Measurements from ENCODE around the gene PLA2G12A.

PLA2G12A gene

GRCh38 chr4:109662116-109662515 lies 67.8 kb downstream of the PLA2G12A start:
- no peaks in the 10 kb centered on the region for H3K36me3 ChIP-seq (replicated peaks)
- in situ Hi-C loops (cut with HindIII; ENCODE audit: low pct_ligation_motif_present, low sequenced_read_pairs), result no loop called here
- no peak overlapping the region for H3K4me3 ChIP-seq (ENCODE audit: low read depth, low read length)
- no peak for DNase-seq
- TF ChIP-seq CTCF (IDR thresholded peaks at IDR 0.05; ENCODE audit: low read depth, low read length, missing control alignments), result no peak
- H3K27ac ChIP-seq, result no peak overlapping the region
- no peaks in the 10 kb centered on the region for H3K27me3 ChIP-seq (replicated peaks)

All from brain microvascular endothelial cell (primary cell).